ENCODE results near the gene GJB1. TPM values are rescaled to one million over a fixed set of nuclear protein-coding genes. Genes with fewer than 3 reads are reported as not detected.
A peak's percentile ranks its signal among the peaks of the same experiment; 100 is the strongest.

Gene GJB1
- total RNA-seq, 1 donor from 2014 or later = not detected

- Mint-ChIP-seq H3K9me3 (ENCODE audit: unreplicated experiment) (no peaks in the 10 kb centered on the region), H3K36me3 (ENCODE audit: low read depth, unreplicated experiment) (no peaks in the 10 kb centered on the region), H3K4me3 (ENCODE audit: unreplicated experiment) (no peak overlapping the region), H3K27me3 (ENCODE audit: unreplicated experiment) (peaks cover 3% of the 10 kb centered on the region), H3K27ac (ENCODE audit: unreplicated experiment) (peak overlapping the region; percentile 57), H3K4me1 (ENCODE audit: unreplicated experiment) (peaks cover 5% of the 10 kb centered on the region)
- DNase-seq (ENCODE audit: low spot score) = no peak
- TF ChIP-seq CTCF (IDR thresholded peaks at IDR 0.05; ENCODE audit: unreplicated experiment) = no peak
Measured at GRCh38 chrX:71183341-71183740, 39.7 kb upstream of the GJB1 start.

DNA sequence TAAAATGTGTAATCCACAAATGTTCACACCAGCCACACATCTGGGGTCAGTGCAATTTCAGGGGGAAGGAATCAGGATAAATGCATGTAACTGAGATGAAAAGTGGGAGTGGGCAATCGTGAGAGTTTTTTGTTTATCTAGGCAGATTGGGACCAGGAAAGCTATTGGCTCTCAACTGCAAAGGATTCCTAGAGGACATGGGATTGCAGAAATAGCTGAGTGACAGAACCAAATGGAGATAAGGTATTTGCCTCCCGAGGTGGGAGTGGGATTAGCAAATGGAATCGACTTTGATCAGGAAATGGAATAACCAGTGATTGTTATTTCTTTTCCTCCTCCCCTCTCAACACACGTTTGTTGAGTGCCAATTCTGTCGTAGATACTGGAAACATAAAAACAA, 38.9 kb upstream of the GJB1 start:
- no peak for TF ChIP-seq CTCF (IDR thresholded peaks at IDR 0.05; ENCODE audit: unreplicated experiment)
- no peak overlapping the region for H3K4me3 Mint-ChIP-seq (ENCODE audit: unreplicated experiment)
- no peaks in the 10 kb centered on the region for H3K36me3 Mint-ChIP-seq (ENCODE audit: low read depth, unreplicated experiment)
- H3K27me3 Mint-ChIP-seq (ENCODE audit: unreplicated experiment) = peaks cover 3% of the 10 kb centered on the region
- H3K27ac Mint-ChIP-seq (ENCODE audit: unreplicated experiment) = no peak overlapping the region
- no peak for DNase-seq (ENCODE audit: low spot score)
- no peaks in the 10 kb centered on the region for H3K9me3 Mint-ChIP-seq (ENCODE audit: unreplicated experiment)
- peaks cover 5% of the 10 kb centered on the region for H3K4me1 Mint-ChIP-seq (ENCODE audit: unreplicated experiment)

- DNase-seq (ENCODE audit: low spot score) = no peak
- Mint-ChIP-seq H3K27me3 (ENCODE audit: unreplicated experiment) (peaks cover 3% of the 10 kb centered on the region), H3K4me1 (ENCODE audit: unreplicated experiment) (peaks cover 5% of the 10 kb centered on the region), H3K9me3 (ENCODE audit: unreplicated experiment) (no peaks in the 10 kb centered on the region), H3K36me3 (ENCODE audit: low read depth, unreplicated experiment) (no peaks in the 10 kb centered on the region), H3K4me3 (ENCODE audit: unreplicated experiment) (no peak overlapping the region), H3K27ac (ENCODE audit: unreplicated experiment) (no peak overlapping the region)
- no peak for TF ChIP-seq CTCF (IDR thresholded peaks at IDR 0.05; ENCODE audit: unreplicated experiment)
Measured at GRCh38 chrX:71184803-71185495, 38.1 kb upstream of the GJB1 start.

DNA sequence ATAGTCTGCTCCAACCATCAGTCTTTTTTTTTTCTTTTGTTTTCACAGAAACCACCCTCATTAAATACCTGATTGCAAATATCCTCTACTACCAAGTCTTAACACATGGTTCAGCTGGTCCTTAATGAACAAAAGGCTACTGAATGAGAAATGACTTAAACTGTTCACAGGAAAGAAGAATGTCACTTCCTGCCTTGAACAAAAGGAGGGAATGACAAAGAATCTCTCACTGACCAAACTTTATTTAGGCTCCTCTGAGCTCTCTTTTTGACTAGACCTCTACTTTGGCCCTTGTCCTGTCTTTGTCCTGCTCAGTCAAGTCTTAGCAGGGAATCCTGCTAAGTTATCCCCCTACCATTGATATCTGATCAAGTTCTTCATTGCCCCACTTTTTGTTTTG, 31.8 kb upstream of the GJB1 start:
- no peak for DNase-seq (ENCODE audit: low spot score)
- no peak overlapping the region for H3K4me3 Mint-ChIP-seq (ENCODE audit: unreplicated experiment)
- H3K4me1 Mint-ChIP-seq (ENCODE audit: unreplicated experiment) = peaks cover 9% of the 10 kb centered on the region
- H3K27me3 Mint-ChIP-seq (ENCODE audit: unreplicated experiment) = no peaks in the 10 kb centered on the region
- TF ChIP-seq CTCF (IDR thresholded peaks at IDR 0.05; ENCODE audit: unreplicated experiment) = no peak
- peak overlapping the region; percentile 88 for H3K27ac Mint-ChIP-seq (ENCODE audit: unreplicated experiment)
- no peaks in the 10 kb centered on the region for H3K36me3 Mint-ChIP-seq (ENCODE audit: low read depth, unreplicated experiment)
- H3K9me3 Mint-ChIP-seq (ENCODE audit: unreplicated experiment) = no peaks in the 10 kb centered on the region

GRCh38 chrX:71195964-71196649, 26.9 kb upstream of the GJB1 start:
- peaks cover 12% of the 10 kb centered on the region for H3K4me1 Mint-ChIP-seq (ENCODE audit: unreplicated experiment)
- H3K27me3 Mint-ChIP-seq (ENCODE audit: unreplicated experiment) = no peaks in the 10 kb centered on the region
- H3K9me3 Mint-ChIP-seq (ENCODE audit: unreplicated experiment) = no peaks in the 10 kb centered on the region
- no peak overlapping the region for H3K4me3 Mint-ChIP-seq (ENCODE audit: unreplicated experiment)
- H3K36me3 Mint-ChIP-seq (ENCODE audit: low read depth, unreplicated experiment) = no peaks in the 10 kb centered on the region
- no peak for TF ChIP-seq CTCF (IDR thresholded peaks at IDR 0.05; ENCODE audit: unreplicated experiment)
- no peak for DNase-seq (ENCODE audit: low spot score)
- no peak overlapping the region for H3K27ac Mint-ChIP-seq (ENCODE audit: unreplicated experiment)

Data from endothelial cell (in vitro differentiated cells).